WTC11 (cell line): Measurements from ENCODE around the gene UBN1.

Experiments used
- CTCF ChIP-seq: fragments of 200-600 bp; IDR thresholded peaks from 2 replicates; pipeline ENCODE4 v1.8.0; 2022; ENCODE audit warnings: antibody characterized with exemption
- ELF4 ChIP-seq: sonication (generic); formaldehyde crosslinking; IDR thresholded peaks from 2 replicates; pipeline ENCODE4 v1.8.1; 2022; ENCODE audit warnings: low read depth, mild to moderate bottlenecking, moderate library complexity, missing genetic modification reagents
- ESRRA ChIP-seq: sonication (generic); formaldehyde crosslinking; IDR thresholded peaks from 2 replicates; pipeline ENCODE4 v1.8.1; 2022; ENCODE audit warnings: mild to moderate bottlenecking, missing genetic modification reagents, borderline replicate concordance
- ETV6 ChIP-seq: sonication (generic); formaldehyde crosslinking; IDR thresholded peaks from 2 replicates; pipeline ENCODE4 v1.8.1; 2022; ENCODE audit warnings: mild to moderate bottlenecking, missing genetic modification reagents
- HMGA2 ChIP-seq: fragments of 250-450 bp; sonication (Bioruptor Pico); IDR thresholded peaks from 2 replicates; pipeline ENCODE4 v1.4.0; 2021; ENCODE audit warnings: mild to moderate bottlenecking, moderate library complexity
- HMGXB4 ChIP-seq: sonication (generic); formaldehyde crosslinking; IDR thresholded peaks from 2 replicates; pipeline ENCODE4 v1.8.1; 2023; ENCODE audit warnings: mild to moderate bottlenecking, moderate library complexity, missing genetic modification reagents
- NFE2L1 ChIP-seq: sonication (generic); formaldehyde crosslinking; IDR thresholded peaks from 2 replicates; pipeline ENCODE4 v1.8.1; 2023; ENCODE audit warnings: missing genetic modification reagents
- NR2C2 ChIP-seq: sonication (generic); formaldehyde crosslinking; IDR thresholded peaks from 2 replicates; pipeline ENCODE4 v1.8.0; 2022; ENCODE audit warnings: mild to moderate bottlenecking, missing genetic modification reagents
- SMAD4 ChIP-seq: sonication (generic); formaldehyde crosslinking; IDR thresholded peaks from 2 replicates; pipeline ENCODE4 v1.8.0; 2022; ENCODE audit warnings: mild to moderate bottlenecking, missing genetic modification reagents
- ZBTB21 ChIP-seq: sonication (generic); formaldehyde crosslinking; IDR thresholded peaks from 2 replicates; pipeline ENCODE4 v1.8.1; 2023; ENCODE audit warnings: mild to moderate bottlenecking, missing genetic modification reagents, borderline replicate concordance
- ZNF121 ChIP-seq: sonication (generic); formaldehyde crosslinking; IDR thresholded peaks from 2 replicates; pipeline ENCODE4 v1.8.0; 2023; ENCODE audit warnings: missing genetic modification reagents
- ZNF138 ChIP-seq: sonication (generic); formaldehyde crosslinking; conservative IDR thresholded peaks from 2 replicates; pipeline ENCODE4 v1.8.1; 2022; ENCODE audit warnings: mild to moderate bottlenecking, moderate library complexity, missing genetic modification reagents
- ZNF416 ChIP-seq: fragments of 250-450 bp; sonication (Bioruptor Pico); IDR thresholded peaks from 2 replicates; pipeline ENCODE4 v1.9.0; 2021; ENCODE audit warnings: mild to moderate bottlenecking, inconsistent platforms
- TF ChIP-seq, protein P1 (sequence below): fragments of 250-450 bp; sonication (Bioruptor Pico); IDR thresholded peaks from 2 replicates; pipeline ENCODE4 v1.9.0; 2021; ENCODE audit warnings: moderate library complexity, mild to moderate bottlenecking, inconsistent platforms, borderline replicate concordance

GRCh38 chr16:4914528-4915225, 67.4 kb downstream of the UBN1 start:
- TF ChIP-seq CTCF (no peak), ZNF121 (no peak), ESRRA (no peak), ZNF416 (CRISPR knock-in tag) (no peak), HMGXB4 (no peak), HMGA2 (CRISPR knock-in tag) (no peak), ELF4 (CRISPR knock-in tag) (no peak), NR2C2 (CRISPR knock-in tag) (no peak), ZBTB21 (no peak), ZNF138 (no peak), SMAD4 (CRISPR knock-in tag) (no peak), ETV6 (CRISPR knock-in tag) (no peak), NFE2L1 (CRISPR knock-in tag) (no peak)
- TF ChIP-seq, protein P1, sequence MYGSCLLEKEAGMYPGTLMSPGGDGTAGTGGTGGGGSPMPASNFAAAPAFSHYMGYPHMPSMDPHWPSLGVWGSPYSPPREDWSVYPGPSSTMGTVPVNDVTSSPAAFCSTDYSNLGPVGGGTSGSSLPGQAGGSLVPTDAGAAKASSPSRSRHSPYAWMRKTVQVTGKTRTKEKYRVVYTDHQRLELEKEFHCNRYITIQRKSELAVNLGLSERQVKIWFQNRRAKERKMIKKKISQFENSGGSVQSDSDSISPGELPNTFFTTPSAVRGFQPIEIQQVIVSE (CRISPR knock-in tag): no peak
